Liver (tissue), 3 donors: ENCODE measurements around the gene RNF10.

Experiments used
- CTCF ChIP-seq: fragments of 150-350 bp; IDR thresholded peaks from 2 replicates; pipeline ENCODE4 v1.5.1; 2017; ENCODE audit warnings: improper control_type of control experiment, low read depth, low read length; ENCODE audit not compliant: missing input control
- RAD21 ChIP-seq, 2 donors: IDR thresholded peaks; 2 replicates each; pipeline ENCODE4 v1.6.1; 2016; ENCODE audit warnings: antibody characterized with exemption in 2 of 2, mild to moderate bottlenecking in 2 of 2
- RXRA ChIP-seq, 2 donors: IDR thresholded peaks; 2 replicates each; pipeline ENCODE4 v1.6.1; 2017 to 2018; ENCODE audit warnings: antibody characterized with exemption in 2 of 2, mild to moderate bottlenecking in 1 of 2
- SP1 ChIP-seq: IDR thresholded peaks from 2 replicates; pipeline ENCODE4 v1.6.1; 2018; ENCODE audit warnings: antibody characterized with exemption, mild to moderate bottlenecking
- YY1 ChIP-seq: IDR thresholded peaks from 2 replicates; pipeline ENCODE4 v1.6.1; 2016; ENCODE audit warnings: antibody characterized with exemption, mild to moderate bottlenecking
- TF ChIP-seq, protein P1 (sequence below): IDR thresholded peaks from 2 replicates; pipeline ENCODE4 v1.6.1; 2016; ENCODE audit warnings: antibody characterized with exemption, mild to moderate bottlenecking
- donor health status: healthy.
- donor health status: healthy.

GRCh38 chr12:120574106-120574505 lies 40.0 kb downstream of the RNF10 start:
- TF ChIP-seq RAD21 (IDR thresholded peaks at IDR 0.05) (no peak), SP1 (no peak), CTCF (no peak), YY1 (no peak), RXRA (IDR thresholded peaks at IDR 0.05) (no peak)
- TF ChIP-seq, protein P1, sequence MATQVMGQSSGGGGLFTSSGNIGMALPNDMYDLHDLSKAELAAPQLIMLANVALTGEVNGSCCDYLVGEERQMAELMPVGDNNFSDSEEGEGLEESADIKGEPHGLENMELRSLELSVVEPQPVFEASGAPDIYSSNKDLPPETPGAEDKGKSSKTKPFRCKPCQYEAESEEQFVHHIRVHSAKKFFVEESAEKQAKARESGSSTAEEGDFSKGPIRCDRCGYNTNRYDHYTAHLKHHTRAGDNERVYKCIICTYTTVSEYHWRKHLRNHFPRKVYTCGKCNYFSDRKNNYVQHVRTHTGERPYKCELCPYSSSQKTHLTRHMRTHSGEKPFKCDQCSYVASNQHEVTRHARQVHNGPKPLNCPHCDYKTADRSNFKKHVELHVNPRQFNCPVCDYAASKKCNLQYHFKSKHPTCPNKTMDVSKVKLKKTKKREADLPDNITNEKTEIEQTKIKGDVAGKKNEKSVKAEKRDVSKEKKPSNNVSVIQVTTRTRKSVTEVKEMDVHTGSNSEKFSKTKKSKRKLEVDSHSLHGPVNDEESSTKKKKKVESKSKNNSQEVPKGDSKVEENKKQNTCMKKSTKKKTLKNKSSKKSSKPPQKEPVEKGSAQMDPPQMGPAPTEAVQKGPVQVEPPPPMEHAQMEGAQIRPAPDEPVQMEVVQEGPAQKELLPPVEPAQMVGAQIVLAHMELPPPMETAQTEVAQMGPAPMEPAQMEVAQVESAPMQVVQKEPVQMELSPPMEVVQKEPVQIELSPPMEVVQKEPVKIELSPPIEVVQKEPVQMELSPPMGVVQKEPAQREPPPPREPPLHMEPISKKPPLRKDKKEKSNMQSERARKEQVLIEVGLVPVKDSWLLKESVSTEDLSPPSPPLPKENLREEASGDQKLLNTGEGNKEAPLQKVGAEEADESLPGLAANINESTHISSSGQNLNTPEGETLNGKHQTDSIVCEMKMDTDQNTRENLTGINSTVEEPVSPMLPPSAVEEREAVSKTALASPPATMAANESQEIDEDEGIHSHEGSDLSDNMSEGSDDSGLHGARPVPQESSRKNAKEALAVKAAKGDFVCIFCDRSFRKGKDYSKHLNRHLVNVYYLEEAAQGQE, result no peak
